Measurements from ENCODE around the gene RAB3GAP2.

- TF ChIP-seq CTCF (IDR thresholded peaks at IDR 0.05; ENCODE audit: low read depth, low read length) (peak; percentile 23), MAX (IDR thresholded peaks at IDR 0.05; ENCODE audit: low read depth, low read length) (no peak), POLR2A (IDR thresholded peaks at IDR 0.05; ENCODE audit: extremely low read depth, insufficient read length) (no peak)
These were observed 82.4 kb downstream of the RAB3GAP2 start for GRCh38 chr1:220189750-220190347.

Measured in NB4 (cell line).